Stimulated activated naive B cell treated with anti-CD40 and anti-IgM and Interleukin-4, amounts not matched to agents 10 μg/mL and 1 μg/mL and 100 μg/mL, for 72 hours (primary cell): ENCODE data around the gene WDSUB1.

Experiments
- ATAC-seq, 2 donors: fragments of 150-1000 bp; cut with Tn5 transposase; replicated peaks; 2 replicates each; pipeline ENCODE4 v1.10.0; 2021; ENCODE audit warnings: moderate library complexity in 1 of 2
- DNase-seq: peaks from one replicate; pipeline ENCODE4 v3.0.0; 2021
- H3K27ac Mint-ChIP-seq: one replicate; pipeline ENCODE4 v1.8.0; 2022; ENCODE audit warnings: mild to moderate bottlenecking, mixed read lengths
- H3K27me3 Mint-ChIP-seq, 2 donors: one replicate each; pipeline ENCODE4 v1.8.0; 2022; ENCODE audit warnings: mixed read lengths in 2 of 2
- H3K36me3 Mint-ChIP-seq, 2 donors: one replicate each; pipeline ENCODE4 v1.8.0; 2022; ENCODE audit warnings: mixed read lengths in 2 of 2, mild to moderate bottlenecking in 1 of 2
- H3K4me1 Mint-ChIP-seq, 2 donors: one replicate each; pipeline ENCODE4 v1.8.0; 2022; ENCODE audit warnings: mixed read lengths in 2 of 2, mild to moderate bottlenecking in 1 of 2
- H3K4me3 Mint-ChIP-seq, 2 donors: one replicate each; pipeline ENCODE4 v1.8.0; 2022; ENCODE audit warnings: mild to moderate bottlenecking in 2 of 2, mixed read lengths in 2 of 2, moderate library complexity in 1 of 2
- H3K9me3 Mint-ChIP-seq, 2 donors: one replicate each; pipeline ENCODE4 v1.8.0; 2022; ENCODE audit warnings: mixed read lengths in 2 of 2, mild to moderate bottlenecking in 1 of 2

WDSUB1 gene

DNA sequence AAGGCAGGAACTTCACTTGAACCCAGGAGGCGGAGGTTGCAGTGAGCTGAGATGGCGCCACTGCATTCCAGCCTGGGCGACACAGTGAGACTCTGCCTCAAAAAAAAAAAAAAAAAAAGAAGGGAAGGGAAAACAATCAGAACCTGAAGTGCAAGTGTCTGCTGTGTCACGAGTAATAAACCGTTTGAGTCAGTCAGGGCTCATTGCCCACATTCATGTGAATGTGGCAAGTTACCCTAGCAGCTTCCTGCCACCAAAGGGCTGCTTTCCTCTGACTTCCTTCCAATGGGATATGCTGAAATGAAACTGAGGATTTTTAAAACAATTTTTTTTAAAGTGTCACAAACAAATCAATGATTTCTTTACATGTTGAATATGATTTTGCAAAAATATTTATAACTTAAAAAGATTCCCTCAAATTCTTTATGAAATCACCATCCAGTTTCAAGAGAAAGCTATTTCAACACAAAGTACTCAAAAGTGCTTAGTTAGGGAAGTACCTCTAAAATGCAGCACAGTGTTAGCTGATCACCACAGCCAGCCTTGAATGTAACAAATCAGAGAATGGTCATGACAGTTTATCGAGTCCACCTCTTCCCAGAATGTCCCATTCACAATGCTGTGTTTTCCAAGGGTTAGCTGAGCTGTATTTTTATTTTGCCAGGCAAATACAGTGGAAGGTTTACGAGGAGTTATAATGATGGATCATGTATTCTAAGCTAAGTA lies 36.4 kb downstream of the WDSUB1 start:
- ATAC-seq = peak; percentile 70 to 84
- Mint-ChIP-seq H3K27me3 (no peaks in the 10 kb centered on the region), H3K4me3 (peak overlapping the region in 1 of 2 donors; percentile 60), H3K27ac (peak overlapping the region; percentile 75), H3K36me3 (peaks cover 28 to 38% of the 10 kb centered on the region in 2 donors), H3K9me3 (peaks cover 0 to 1% of the 10 kb centered on the region in 2 donors), H3K4me1 (peaks cover 13 to 27% of the 10 kb centered on the region in 2 donors)
- no peak for DNase-seq

DNA sequence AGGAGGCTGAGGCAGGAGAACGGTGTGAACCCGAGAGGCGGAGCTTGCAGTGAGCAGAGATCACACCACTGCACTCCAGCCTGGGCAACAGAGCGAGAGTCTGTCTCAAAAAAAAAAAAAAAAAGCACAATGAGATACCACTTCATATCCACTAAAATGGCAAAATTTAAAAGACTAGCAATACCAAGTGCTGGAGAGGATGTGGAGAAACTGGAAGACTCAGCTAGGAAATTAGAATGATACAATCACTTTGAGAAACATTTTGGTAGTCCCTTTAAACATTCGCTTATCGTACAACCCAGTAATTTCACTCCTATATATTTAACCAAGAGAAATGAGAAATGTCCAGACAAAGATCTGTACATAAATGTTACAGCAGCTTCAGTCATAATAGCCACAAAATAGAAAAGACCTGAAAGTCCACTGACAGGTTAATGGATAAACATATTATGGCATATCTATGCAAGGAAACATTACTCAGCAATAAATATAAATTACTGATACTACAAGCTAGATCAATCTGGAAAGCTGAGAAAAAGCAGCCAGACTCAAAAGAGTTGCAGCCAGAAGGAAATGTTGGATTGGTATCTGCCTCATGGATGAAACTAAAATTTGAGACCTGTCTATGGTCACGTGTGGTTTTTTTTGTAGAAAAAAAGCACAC lies 40.0 kb downstream of the WDSUB1 start:
- peaks cover 0 to 1% of the 10 kb centered on the region in 2 donors for H3K9me3 Mint-ChIP-seq
- no peaks in the 10 kb centered on the region for H3K27me3 Mint-ChIP-seq
- H3K27ac Mint-ChIP-seq = no peak overlapping the region
- DNase-seq = no peak
- H3K36me3 Mint-ChIP-seq = peaks cover 35 to 45% of the 10 kb centered on the region in 2 donors
- no peak for ATAC-seq
- H3K4me3 Mint-ChIP-seq = no peak overlapping the region
- H3K4me1 Mint-ChIP-seq = peaks cover 8 to 22% of the 10 kb centered on the region in 2 donors

DNA sequence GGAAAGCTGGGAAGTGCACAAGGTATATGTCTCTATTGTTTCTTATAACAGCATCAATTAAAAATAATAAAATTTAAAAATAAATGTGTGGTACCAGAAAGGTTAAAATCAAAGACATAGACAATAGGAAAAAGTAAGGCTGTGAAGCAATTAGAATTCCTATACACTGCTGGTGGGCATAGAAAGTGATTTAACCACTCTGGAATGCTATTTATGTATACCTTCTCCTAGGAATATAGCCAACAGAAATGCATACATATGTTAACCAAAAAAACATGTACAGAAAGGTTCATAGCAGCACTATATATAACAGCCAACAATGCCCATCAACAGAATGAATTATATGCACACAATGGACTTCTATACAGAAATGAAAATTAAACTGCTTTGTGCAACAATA lies 43.0 kb downstream of the WDSUB1 start:
- H3K9me3 Mint-ChIP-seq = peaks cover 0 to 1% of the 10 kb centered on the region in 2 donors
- no peaks in the 10 kb centered on the region for H3K27me3 Mint-ChIP-seq
- no peaks in the 10 kb centered on the region for H3K4me1 Mint-ChIP-seq
- H3K36me3 Mint-ChIP-seq = peaks cover 38 to 63% of the 10 kb centered on the region in 2 donors
- DNase-seq (no peak), ATAC-seq (no peak)
- no peak overlapping the region for H3K4me3 Mint-ChIP-seq
- peak overlapping the region; percentile 16 for H3K27ac Mint-ChIP-seq

DNA sequence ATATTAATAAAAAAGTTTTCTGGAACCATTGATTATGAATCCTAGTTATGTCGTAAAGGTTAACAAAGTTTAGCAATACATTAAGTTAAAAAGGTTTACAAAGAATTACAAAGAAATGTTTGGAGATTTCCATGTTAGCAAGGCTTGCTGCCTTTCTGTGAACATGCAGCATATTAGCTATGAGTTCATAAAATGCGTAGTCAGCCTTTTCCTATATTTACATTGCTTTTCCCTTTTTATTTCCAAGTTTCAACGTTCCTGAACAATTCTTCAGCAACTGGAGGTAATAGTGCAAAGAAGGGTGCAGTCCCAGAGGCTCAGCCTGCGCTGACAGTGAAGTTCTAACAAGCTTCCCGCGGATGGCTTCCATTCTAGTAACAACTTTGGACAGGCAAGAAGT lies 51.6 kb downstream of the WDSUB1 start:
- DNase-seq = no peak
- H3K36me3 Mint-ChIP-seq = peaks cover 11 to 39% of the 10 kb centered on the region in 2 donors
- H3K27ac Mint-ChIP-seq = no peak overlapping the region
- no peak for ATAC-seq
- no peak overlapping the region for H3K4me3 Mint-ChIP-seq
- no peaks in the 10 kb centered on the region for H3K9me3 Mint-ChIP-seq
- no peaks in the 10 kb centered on the region for H3K27me3 Mint-ChIP-seq
- no peaks in the 10 kb centered on the region for H3K4me1 Mint-ChIP-seq

DNA sequence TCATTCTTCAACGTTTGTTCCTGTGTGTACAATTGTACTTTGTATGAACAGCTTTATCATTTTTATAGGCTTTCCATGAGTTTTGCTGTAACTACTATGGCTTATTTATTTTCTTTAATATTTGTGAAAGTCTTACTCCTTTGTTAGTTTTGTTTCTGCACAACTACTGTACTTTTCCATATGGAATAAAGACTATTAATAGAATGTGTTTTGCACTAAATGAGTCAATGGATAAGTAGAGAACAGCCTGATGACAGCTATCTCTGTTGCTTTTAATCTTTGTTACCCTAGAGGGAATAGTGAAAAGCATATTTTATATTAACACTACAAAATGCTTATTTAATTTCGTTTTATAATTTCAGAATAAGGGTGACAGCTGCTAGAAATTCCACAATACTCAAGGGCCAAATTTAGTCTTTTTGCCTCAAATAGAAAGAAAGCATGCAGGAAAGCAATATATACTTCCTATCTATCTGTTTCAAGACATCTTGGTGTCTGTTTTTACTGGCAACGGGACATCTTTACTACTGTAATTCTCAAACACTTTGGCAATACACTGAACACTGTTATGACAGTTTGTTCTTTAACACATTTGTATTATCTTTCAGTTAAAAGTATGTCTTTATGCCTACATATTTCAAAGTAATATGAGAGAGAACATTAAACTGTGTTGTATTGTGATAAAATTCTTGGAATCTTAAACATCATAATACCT lies 53.9 kb downstream of the WDSUB1 start:
- no peak for ATAC-seq
- DNase-seq = no peak
- no peak overlapping the region for H3K4me3 Mint-ChIP-seq
- no peaks in the 10 kb centered on the region for H3K4me1 Mint-ChIP-seq
- no peaks in the 10 kb centered on the region for H3K27me3 Mint-ChIP-seq
- H3K9me3 Mint-ChIP-seq = no peaks in the 10 kb centered on the region
- H3K27ac Mint-ChIP-seq = no peak overlapping the region
- H3K36me3 Mint-ChIP-seq = peaks cover 3 to 29% of the 10 kb centered on the region in 2 donors

DNA sequence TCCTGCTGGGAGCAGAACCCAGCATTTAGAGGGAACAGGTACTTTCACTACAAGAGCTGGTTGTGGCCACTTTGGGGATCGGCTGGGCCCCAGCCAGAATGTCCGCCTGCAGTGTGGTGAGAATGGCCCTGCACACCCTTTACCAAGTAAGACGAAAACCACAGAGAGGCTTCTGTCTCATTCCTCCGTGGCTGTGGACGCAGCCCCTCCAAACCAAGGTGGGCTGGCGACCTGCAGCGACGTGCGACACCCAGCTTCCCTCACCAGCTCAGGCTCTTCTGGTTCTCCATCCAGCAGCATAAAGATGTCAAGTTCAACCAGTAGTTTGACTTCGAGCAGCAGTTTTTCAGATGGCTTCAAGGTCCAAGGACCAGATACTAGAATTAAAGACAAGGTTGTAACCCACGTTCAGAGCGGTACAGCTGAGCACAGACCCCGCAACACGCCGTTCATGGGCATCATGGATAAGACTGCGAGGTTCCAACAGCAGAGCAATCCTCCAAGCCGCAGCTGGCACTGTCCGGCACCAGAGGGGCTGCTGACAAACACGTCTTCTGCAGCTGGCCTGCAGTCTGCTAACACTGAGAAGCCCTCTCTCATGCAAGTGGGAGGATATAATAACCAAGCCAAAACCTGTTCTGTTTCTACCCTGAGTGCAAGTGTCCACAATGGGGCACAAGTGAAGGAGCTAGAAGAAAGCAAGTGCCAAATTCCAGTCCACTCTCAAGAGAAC lies 56.2 kb downstream of the WDSUB1 start:
- Mint-ChIP-seq H3K9me3 (no peaks in the 10 kb centered on the region), H3K27me3 (no peaks in the 10 kb centered on the region), H3K4me3 (no peak overlapping the region), H3K4me1 (peaks cover 0 to 2% of the 10 kb centered on the region in 2 donors), H3K36me3 (peaks cover 3 to 23% of the 10 kb centered on the region in 2 donors), H3K27ac (no peak overlapping the region)
- no peak for DNase-seq
- ATAC-seq = no peak

DNA sequence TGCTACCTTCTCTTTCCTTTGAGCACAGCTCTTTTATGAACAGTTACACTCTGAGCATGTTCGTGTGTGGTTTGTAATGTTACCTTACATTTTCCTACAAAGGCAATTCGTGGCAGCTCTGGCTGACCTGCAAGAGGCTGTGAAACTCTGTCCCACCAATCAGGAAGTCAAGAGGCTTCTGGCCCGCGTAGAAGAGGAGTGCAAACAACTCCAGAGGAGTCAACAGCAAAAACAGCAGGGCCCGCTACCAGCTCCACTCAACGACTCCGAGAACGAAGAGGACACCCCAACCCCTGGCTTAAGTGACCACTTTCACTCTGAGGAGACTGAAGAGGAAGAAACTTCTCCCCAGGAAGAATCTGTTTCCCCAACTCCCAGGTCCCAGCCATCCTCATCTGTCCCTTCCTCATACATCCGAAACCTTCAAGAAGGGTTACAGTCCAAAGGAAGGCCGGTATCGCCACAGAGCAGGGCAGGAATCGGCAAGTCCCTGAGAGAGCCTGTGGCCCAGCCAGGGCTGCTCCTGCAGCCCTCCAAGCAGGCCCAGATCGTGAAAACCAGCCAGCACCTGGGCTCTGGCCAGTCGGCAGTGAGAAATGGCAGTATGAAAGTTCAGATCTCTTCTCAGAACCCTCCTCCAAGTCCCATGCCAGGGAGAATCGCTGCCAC lies 56.9 kb downstream of the WDSUB1 start:
- no peak for ATAC-seq
- peaks cover 0 to 2% of the 10 kb centered on the region in 2 donors for H3K4me1 Mint-ChIP-seq

DNA sequence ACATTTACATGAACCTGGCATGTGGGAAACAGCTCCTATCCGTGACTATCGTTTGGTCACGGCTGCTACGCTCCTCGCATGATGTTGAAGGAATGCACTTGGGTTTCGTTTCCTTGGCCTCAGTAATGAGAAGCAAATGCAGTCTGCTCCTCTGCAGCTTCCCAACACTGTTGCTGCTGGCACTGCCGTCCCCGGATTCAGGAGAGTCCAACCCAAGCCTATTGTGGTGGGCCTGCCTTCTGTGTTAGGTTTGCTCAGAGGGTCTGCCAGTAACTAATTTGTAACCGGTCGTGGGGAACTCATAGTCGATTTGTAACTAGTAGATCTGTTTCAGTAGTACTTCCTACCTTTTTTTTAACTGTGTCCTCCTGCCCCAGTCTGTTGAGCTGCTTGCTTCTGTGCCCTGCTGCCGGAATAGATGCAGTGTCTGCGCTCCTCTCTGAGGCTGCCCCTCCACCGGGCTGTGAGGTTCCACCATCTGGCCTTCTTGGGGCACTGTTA lies 58.4 kb downstream of the WDSUB1 start:
- peaks cover 0 to 2% of the 10 kb centered on the region in 2 donors for H3K4me1 Mint-ChIP-seq
- no peak for ATAC-seq
- DNase-seq = no peak
- peaks cover 3 to 13% of the 10 kb centered on the region in 2 donors for H3K36me3 Mint-ChIP-seq
- no peaks in the 10 kb centered on the region for H3K27me3 Mint-ChIP-seq
- no peak overlapping the region for H3K4me3 Mint-ChIP-seq
- H3K9me3 Mint-ChIP-seq = no peaks in the 10 kb centered on the region
- no peak overlapping the region for H3K27ac Mint-ChIP-seq

More for the DNA sequence above, 56.9 kb downstream of the WDSUB1 start:
- no peak overlapping the region for H3K4me3 Mint-ChIP-seq
- no peak overlapping the region for H3K27ac Mint-ChIP-seq
- peaks cover 3 to 19% of the 10 kb centered on the region in 2 donors for H3K36me3 Mint-ChIP-seq
- no peak for DNase-seq
- no peaks in the 10 kb centered on the region for H3K9me3 Mint-ChIP-seq
- H3K27me3 Mint-ChIP-seq = no peaks in the 10 kb centered on the region

DNA sequence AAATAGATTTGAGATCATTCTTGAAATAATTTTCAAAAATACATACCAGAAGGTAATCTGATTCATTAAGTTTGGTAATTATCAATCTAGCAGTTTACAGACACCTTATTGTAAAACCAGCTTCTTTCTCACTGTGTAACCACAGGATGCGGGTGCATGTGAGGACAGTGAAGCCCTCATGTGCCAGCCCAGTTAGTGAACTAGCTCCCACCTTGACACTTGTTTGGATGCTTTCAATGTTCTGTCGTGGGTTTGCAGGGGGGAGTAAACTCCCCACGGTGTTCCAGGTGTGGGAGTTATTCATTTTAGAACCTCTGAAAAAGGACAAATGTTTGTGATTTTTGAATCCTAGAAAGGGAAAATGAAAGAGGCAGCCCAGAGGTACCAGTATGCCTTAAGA lies 59.0 kb downstream of the WDSUB1 start:
- H3K27me3 Mint-ChIP-seq = no peaks in the 10 kb centered on the region
- no peak for DNase-seq
- no peak for ATAC-seq
- peaks cover 0 to 2% of the 10 kb centered on the region in 2 donors for H3K4me1 Mint-ChIP-seq
- H3K9me3 Mint-ChIP-seq = no peaks in the 10 kb centered on the region
- H3K4me3 Mint-ChIP-seq = no peak overlapping the region
- peaks cover 3 to 10% of the 10 kb centered on the region in 2 donors for H3K36me3 Mint-ChIP-seq
- no peak overlapping the region for H3K27ac Mint-ChIP-seq

DNA sequence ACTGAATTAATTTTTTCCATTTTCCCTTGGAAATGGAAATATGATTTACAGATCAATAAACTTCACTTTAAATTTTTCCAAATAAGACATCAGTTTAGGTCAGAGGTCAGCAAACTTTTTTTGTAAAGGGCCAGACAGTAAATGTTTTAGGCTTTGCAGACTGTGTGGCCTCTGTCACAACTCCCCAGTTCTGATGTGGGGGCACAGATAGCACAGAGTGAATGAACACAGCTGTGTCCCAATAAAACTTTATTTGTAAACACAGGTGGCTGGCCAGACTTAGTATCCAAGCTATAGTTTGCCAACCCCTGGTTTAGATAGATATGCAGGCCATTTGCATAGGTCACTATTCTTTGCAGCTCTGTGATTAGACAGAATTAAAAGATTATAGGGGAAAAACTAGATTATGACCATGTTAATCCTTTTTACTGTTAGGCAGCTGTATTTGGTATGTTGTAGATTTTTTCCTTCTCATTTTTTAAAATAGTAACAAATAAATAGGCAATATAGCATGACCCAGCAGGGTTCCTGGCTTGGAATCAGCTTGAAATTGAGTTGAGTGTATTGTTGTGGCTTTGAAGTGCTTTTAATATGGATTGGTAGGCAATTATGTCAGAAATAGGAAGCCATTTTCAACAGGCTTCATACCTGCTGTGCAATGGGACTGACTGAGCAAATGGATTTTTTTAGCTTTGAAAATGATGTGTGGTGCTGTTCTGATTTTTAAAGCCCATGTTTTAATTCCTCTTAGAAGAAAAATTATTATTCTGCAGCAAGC lies 59.7 kb downstream of the WDSUB1 start:
- H3K36me3 Mint-ChIP-seq = peaks cover 2 to 10% of the 10 kb centered on the region in 2 donors
- no peak for DNase-seq
- no peaks in the 10 kb centered on the region for H3K9me3 Mint-ChIP-seq
- H3K4me1 Mint-ChIP-seq = peaks cover 0 to 2% of the 10 kb centered on the region in 2 donors
- H3K27me3 Mint-ChIP-seq = no peaks in the 10 kb centered on the region
- no peak for ATAC-seq
- H3K27ac Mint-ChIP-seq = no peak overlapping the region
- H3K4me3 Mint-ChIP-seq = no peak overlapping the region

DNA sequence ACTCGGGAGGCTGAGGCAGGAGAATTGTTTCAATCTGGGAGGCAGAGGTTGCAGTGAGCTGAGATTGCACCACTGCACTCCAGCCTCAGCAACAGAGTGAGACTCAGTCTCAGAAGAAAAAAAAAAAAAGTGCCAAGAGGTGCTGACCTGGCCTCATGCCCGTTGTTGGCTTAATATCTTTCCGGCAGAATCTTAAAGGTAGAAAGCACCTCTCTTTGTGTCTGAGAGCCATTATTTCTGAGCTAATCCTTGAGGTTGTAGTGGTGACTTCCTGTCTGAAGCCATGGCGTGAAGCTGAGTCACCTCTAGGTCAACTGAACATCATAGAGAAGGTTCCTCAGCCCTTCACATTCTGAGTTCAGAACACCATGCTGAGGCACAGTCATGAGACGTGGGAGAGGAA lies 60.4 kb downstream of the WDSUB1 start:
- peaks cover 0 to 2% of the 10 kb centered on the region in 2 donors for H3K4me1 Mint-ChIP-seq
- no peak overlapping the region for H3K27ac Mint-ChIP-seq

DNA sequence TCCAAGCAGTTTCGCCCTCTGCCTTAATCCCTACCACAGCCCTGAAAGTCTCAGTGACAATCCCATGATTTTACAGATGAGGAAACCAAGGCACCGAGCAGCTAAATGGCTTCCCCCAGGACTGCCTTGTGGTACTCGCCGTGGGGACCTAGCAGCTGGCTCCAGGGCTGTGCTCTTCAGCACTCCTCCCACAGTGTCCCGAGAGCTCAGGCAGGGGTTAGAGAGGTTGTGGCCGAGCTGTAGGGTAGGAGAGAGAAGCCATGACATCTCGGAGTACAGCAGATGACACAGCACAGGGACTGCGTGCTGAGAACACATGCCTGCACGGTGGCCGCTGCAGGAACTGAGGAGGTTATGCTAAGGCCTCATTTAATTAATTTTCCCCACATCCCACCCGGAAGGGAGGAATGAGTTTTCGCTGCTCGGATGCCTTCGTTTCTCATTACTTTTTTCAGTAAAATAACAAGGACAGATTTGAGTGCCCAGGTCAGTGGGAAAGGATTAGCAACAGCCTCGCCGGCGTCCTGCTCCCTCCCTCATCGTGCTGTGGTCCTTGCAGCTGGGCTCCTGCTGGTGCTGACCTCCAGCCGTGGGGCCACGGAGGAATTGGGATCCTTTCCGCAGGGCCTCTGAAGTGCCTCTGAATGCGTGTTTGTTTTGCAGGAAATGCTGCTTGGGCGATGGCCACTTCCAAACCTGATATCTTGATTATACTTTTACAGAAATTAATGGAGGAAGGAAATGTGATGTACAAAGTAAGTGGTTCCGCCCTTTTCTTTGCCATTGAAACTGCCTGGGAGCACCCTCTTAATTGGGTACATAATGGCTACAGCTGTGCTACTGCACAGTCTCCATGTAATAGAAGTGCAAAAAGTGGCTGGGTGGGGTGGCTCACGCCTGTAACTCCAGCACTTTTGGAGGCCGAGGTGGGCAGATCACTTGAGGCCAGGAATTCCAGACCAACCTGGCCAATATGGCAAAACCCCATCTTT lies 61.2 kb downstream of the WDSUB1 start:
- Mint-ChIP-seq H3K27me3 (no peaks in the 10 kb centered on the region), H3K4me3 (no peak overlapping the region), H3K36me3 (peaks cover 0 to 10% of the 10 kb centered on the region in 2 donors), H3K4me1 (peaks cover 0 to 2% of the 10 kb centered on the region in 2 donors), H3K9me3 (no peaks in the 10 kb centered on the region), H3K27ac (no peak overlapping the region)
- DNase-seq = no peak
- ATAC-seq = no peak

More for the DNA sequence above, 60.4 kb downstream of the WDSUB1 start:
- Mint-ChIP-seq H3K27me3 (no peaks in the 10 kb centered on the region), H3K36me3 (peaks cover 2 to 10% of the 10 kb centered on the region in 2 donors), H3K9me3 (no peaks in the 10 kb centered on the region), H3K4me3 (no peak overlapping the region)
- DNase-seq = no peak
- ATAC-seq = peak; percentile 50 to 57
